ENCODE results near the gene RFXANK.

- TF ChIP-seq REST (IDR thresholded peaks at IDR 0.05; ENCODE audit: insufficient read depth in 1 of 2, low read depth in 2 of 2, low read length in 2 of 2) (no peak), POLR2AphosphoS5 (IDR thresholded peaks at IDR 0.05; ENCODE audit: low read depth, low read length) (no peak), TAF1 (IDR thresholded peaks at IDR 0.05; ENCODE audit: borderline replicate concordance, insufficient read depth, low read length) (no peak)
These were observed 44.7 kb upstream of the RFXANK start for GRCh38 chr19:19147344-19147743.
